Measurements from ENCODE around the gene MPO.

The MPO gene

GRCh38 chr17:58279736-58280479, 827 bp downstream of the MPO start:
- no peak for DNase-seq (ENCODE audit: low read depth in 2 of 2)

GRCh38 chr17:58279016-58279711, 1.6 kb downstream of the MPO start:
- DNase-seq (ENCODE audit: low read depth in 2 of 2), result no peak

GRCh38 chr17:58278661-58279015, 2.1 kb downstream of the MPO start:
- no peak for DNase-seq (ENCODE audit: low read depth in 2 of 2)

GRCh38 chr17:58277802-58278595, 2.7 kb downstream of the MPO start:
- no peak for DNase-seq (ENCODE audit: low read depth in 2 of 2)

- DNase-seq (ENCODE audit: low read depth in 2 of 2), result no peak
Observed at GRCh38 chr17:58277107-58277801, 3.5 kb downstream of the MPO start.

- no peak for DNase-seq (ENCODE audit: low read depth in 2 of 2)
Observed at GRCh38 chr17:58276423-58276822, 4.3 kb downstream of the MPO start.

- no peak for DNase-seq (ENCODE audit: low read depth in 2 of 2)
Observed at GRCh38 chr17:58275417-58275816, 5.3 kb downstream of the MPO start.

GRCh38 chr17:58273453-58274104, 7.2 kb downstream of the MPO start:
- DNase-seq (ENCODE audit: low read depth in 2 of 2), result no peak

- no peak for DNase-seq (ENCODE audit: low read depth in 2 of 2)
Observed at GRCh38 chr17:58272367-58273280, 8.1 kb downstream of the MPO start.

- DNase-seq (ENCODE audit: low read depth in 2 of 2), result no peak
Observed at GRCh38 chr17:58271216-58271931, 9.4 kb downstream of the MPO start.

- no peak for DNase-seq (ENCODE audit: low read depth in 2 of 2)
Observed at GRCh38 chr17:58270476-58271215, 10.1 kb downstream of the MPO start.

GRCh38 chr17:58269557-58270291, 11.0 kb downstream of the MPO start:
- no peak for DNase-seq (ENCODE audit: low read depth in 2 of 2)

GRCh38 chr17:58268774-58269556, 11.8 kb downstream of the MPO start:
- DNase-seq (ENCODE audit: low read depth in 2 of 2), result no peak

- no peak for DNase-seq (ENCODE audit: low read depth in 2 of 2)
Observed at GRCh38 chr17:58268326-58268725, 12.4 kb downstream of the MPO start.

GRCh38 chr17:58267347-58268324, 13.1 kb downstream of the MPO start:
- DNase-seq (ENCODE audit: low read depth in 2 of 2), result no peak

All from stimulated activated CD8-positive, alpha-beta memory T cell treated with anti-CD3 and anti-CD28 coated beads, Interleukin-7, amount 100 ng/mL, for 4 hours (primary cell).